AG04450 (cell line): Measurements from ENCODE around the gene ESR1. TPM values are rescaled to one million over a fixed set of nuclear protein-coding genes. Genes with fewer than 3 reads are reported as not detected.
A peak's percentile ranks its signal among the peaks of the same experiment; 100 is the strongest.

Experiments used
- CTCF ChIA-PET: fragments of 300-600, 350-600 bp; formaldehyde crosslinking; extraction: SDS; loops from one replicate; lab custom pipeline; 2022; ENCODE audit warnings: antibody characterized with exemption, inconsistent platforms; lab: Charles Lee
- POLR2A ChIA-PET: fragments of 350-600 bp; formaldehyde crosslinking; extraction: SDS; loops from one replicate; lab custom pipeline; 2021; ENCODE audit warnings: antibody characterized with exemption, inconsistent platforms; lab: Yijun Ruan, JAX
- DNase-seq: peaks from one replicate; pipeline ENCODE4 v3.0.0-alpha.2; 2011; ENCODE audit warnings: low read depth, low spot score
- H3K27ac ChIP-seq: one replicate; pipeline ENCODE4 v1.5.1; 2012; ENCODE audit warnings: low read depth, low read length, control low read depth
- H3K27me3 ChIP-seq: one replicate; pipeline ENCODE4 v1.6.0; 2012; ENCODE audit warnings: low read length; ENCODE audit not compliant: control insufficient read depth, insufficient read depth
- H3K4me3 ChIP-seq: 2 replicates; pipeline ENCODE4 v1.5.1; 2011; ENCODE audit warnings: mild to moderate bottlenecking, low read depth, low read length, control low read depth
- H3K9me3 ChIP-seq: 2 replicates; pipeline ENCODE4 v1.5.1; 2012; ENCODE audit warnings: low read length; ENCODE audit not compliant: control insufficient read depth, insufficient read depth
- polyA plus RNA-seq: library from polyadenylated mRNA; depleted of rRNA; stranded (reverse); fragments of >200 nt; gene quantifications from 2 replicates; pipeline ENCODE4 v1.2.3, GENCODE V29; 2011
- TF ChIP-seq, protein P1 (sequence below): IDR thresholded peaks from 2 replicates; pipeline ENCODE4 v1.5.1; 2011; ENCODE audit warnings: low read depth, low read length, control low read depth, inconsistent platforms

The ESR1 gene
- polyA plus RNA-seq, 1 experiment, result 0.02 TPM

DNA sequence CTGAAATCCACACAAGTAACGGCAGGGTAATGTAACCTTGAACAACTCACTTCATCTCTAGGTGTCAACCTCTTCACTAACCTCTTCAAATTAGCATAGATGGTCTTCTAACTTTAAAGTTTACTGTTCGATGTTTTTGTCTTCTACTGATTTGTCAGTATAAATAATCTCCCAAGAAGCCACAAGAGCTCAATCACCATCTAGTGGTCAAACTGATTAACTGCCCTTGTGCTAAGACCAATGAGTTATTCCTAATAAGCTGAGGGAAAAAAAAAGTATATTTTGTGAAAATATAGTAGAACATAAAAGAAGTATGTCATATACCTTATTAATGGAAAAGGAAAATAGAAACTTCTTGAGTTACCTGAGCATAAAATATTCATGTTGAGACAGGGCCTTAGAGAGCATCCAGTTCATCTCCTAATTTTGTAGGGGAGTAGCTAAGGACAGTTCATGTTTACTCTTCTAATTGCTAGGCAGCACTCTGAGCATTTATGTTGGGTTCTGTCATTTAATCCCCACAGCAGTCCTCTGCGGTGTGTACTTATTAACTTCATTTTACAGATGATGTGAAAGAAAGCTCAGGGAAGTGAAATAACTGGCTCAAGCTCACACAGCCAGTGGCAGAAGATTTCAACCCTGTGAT, 317.1 kb downstream of the ESR1 start:
- peak; percentile 45 for DNase-seq
- ChIA-PET POLR2A (no interaction called here), CTCF (interaction anchor here (0.7 to 5.5 kb wide), 40 partner anchors 9 to 684 kb away, joined by 3 to 93 read pairs (median 5); no protein-coding TSS in a partner anchor)
- no peak overlapping the region for H3K4me3 ChIP-seq
- no peaks in the 10 kb centered on the region for H3K27me3 ChIP-seq
- no peaks in the 10 kb centered on the region for H3K9me3 ChIP-seq
- H3K27ac ChIP-seq, result no peak overlapping the region
- TF ChIP-seq, protein P1, sequence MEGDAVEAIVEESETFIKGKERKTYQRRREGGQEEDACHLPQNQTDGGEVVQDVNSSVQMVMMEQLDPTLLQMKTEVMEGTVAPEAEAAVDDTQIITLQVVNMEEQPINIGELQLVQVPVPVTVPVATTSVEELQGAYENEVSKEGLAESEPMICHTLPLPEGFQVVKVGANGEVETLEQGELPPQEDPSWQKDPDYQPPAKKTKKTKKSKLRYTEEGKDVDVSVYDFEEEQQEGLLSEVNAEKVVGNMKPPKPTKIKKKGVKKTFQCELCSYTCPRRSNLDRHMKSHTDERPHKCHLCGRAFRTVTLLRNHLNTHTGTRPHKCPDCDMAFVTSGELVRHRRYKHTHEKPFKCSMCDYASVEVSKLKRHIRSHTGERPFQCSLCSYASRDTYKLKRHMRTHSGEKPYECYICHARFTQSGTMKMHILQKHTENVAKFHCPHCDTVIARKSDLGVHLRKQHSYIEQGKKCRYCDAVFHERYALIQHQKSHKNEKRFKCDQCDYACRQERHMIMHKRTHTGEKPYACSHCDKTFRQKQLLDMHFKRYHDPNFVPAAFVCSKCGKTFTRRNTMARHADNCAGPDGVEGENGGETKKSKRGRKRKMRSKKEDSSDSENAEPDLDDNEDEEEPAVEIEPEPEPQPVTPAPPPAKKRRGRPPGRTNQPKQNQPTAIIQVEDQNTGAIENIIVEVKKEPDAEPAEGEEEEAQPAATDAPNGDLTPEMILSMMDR, result peak; percentile 85

DNA sequence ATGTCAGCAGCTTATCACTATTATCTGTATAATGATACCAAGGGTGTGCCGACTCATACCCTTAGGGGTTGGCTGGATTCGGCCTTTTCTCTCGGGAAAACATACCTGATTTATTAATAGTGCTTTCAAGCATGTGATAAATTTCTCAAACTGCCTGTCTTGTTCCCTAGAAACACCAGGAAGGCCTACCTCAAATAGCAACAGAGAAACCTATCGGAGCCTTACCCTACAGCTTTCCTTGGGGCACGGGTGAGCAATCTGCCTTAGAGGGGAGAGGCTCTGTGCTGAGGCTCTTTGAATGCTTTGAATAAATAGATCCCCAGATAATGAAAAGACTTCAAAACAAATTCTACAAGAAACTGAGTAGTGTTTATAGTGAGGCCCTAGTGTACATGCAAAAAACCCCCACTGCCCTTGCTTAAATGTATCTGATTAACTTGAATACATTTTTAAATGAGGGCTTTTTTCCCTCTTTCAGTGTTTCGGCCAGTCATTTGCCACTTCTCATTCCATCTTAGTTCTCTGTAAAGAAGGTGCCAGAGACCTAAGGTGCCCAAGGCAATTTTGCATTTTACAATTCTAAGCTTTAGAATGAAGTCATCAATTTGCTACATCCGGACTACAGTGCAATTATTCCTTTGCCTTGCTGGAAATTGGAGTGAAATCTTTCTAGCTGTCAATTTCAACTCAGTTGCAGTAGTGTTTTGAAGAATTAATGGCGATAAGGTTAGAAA, 320.1 kb downstream of the ESR1 start:
- Histone ChIP-seq H3K27me3 (no peaks in the 10 kb centered on the region), H3K4me3 (no peak overlapping the region), H3K27ac (no peak overlapping the region), H3K9me3 (no peaks in the 10 kb centered on the region)
- TF ChIP-seq, protein P1, result no peak
- ChIA-PET POLR2A (no interaction called here), CTCF (interaction anchor here (3.4 to 5.5 kb wide), 3 partner anchors 8 to 362 kb away, joined by 25 to 93 read pairs (median 41); no protein-coding TSS in a partner anchor)
- DNase-seq, result no peak

DNA sequence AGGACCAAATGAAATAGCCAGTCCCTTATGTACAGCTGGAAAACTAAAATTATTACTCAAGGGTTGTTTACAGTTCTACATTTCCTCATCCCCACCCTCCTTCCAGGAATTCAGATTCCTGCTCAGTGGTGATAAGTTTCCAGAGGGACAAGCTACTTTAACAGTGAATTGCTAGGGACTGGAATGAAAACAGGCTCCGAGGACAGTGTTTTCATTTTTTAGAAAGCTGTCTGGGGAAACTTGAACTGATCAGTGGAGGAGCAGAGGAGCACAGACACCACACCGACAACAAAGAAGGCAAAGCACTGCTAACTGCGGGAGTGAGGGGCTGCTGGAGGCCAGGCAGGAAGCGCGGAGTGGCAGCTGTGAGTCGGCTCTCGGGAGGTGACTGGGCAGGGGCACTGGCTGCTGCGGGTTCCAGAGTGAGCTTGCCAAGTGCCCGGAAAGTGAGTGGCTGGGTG, 322.2 kb downstream of the ESR1 start:
- Histone ChIP-seq H3K27ac (peak overlapping the region; percentile 59), H3K4me3 (no peak overlapping the region), H3K27me3 (no peaks in the 10 kb centered on the region), H3K9me3 (no peaks in the 10 kb centered on the region)
- peak; percentile 10 for DNase-seq
- CTCF ChIA-PET, result interaction anchor here (0.7 kb wide), 1 partner anchor 37 kb away, joined by 3 read pairs; no protein-coding TSS in a partner anchor
- POLR2A ChIA-PET, result no interaction called here
- TF ChIP-seq, protein P1, result no peak

DNA sequence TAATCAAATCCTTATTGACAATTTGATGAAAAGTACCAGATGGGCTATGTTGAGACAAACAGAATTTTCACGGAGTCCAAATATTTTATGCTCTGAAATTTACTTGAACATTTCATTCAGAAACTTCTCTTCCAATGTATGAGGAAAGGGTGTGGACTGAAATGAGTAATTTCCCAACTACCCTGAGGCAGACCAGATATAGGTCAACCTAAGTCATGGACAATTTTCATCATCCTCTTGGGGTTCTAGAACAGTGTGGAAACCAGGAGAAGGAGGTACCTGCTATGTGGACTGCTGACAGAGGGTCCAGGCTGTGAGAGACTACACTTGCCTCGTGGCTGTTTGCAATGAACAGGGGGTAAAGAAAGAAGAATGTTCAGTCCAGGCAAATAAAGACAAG, 323.0 kb downstream of the ESR1 start:
- CTCF ChIA-PET, result no interaction called here
- H3K27ac ChIP-seq, result no peak overlapping the region
- DNase-seq, result no peak

More for the DNA sequence above, 323.0 kb downstream of the ESR1 start:
- TF ChIP-seq, protein P1, result no peak
- Histone ChIP-seq H3K27me3 (no peaks in the 10 kb centered on the region), H3K9me3 (no peaks in the 10 kb centered on the region), H3K4me3 (no peak overlapping the region)
- POLR2A ChIA-PET, result no interaction called here
